H1 (cell line): Measurements from ENCODE around the gene KIF11. TPM values are rescaled to one million over a fixed set of nuclear protein-coding genes. Genes with fewer than 3 reads are reported as not detected.

Source experiments
- CTCF ChIA-PET: fragments of 300-600 bp; sonication (Branson Sonifier 250); formaldehyde crosslinking; loops from one replicate; lab custom pipeline; 2021; ENCODE audit not compliant: partially characterized antibody; lab: Charles Lee
- POLR2A ChIA-PET: fragments of 300-600 bp; sonication (Branson Sonifier 250); formaldehyde crosslinking; loops from one replicate; lab custom pipeline; 2021; ENCODE audit warnings: inconsistent platforms; ENCODE audit not compliant: partially characterized antibody; lab: Charles Lee
- DNase-seq, 2 experiments: peaks; one replicate each; pipeline versions ENCODE4 v3.0.0 to v3.0.0-alpha.2; 2010 to 2022; ENCODE audit warnings: low spot score in 2 of 2, low read depth in 1 of 2, mixed read lengths in 1 of 2
- FAIRE-seq: peaks from 2 replicates; lab custom pipeline; 2011; peaks lifted over from hg19 to GRCh38; lab: Jason Lieb, UNC
- H2AFZ ChIP-seq: 2 replicates; pipeline ENCODE4 v1.8.1; 2012; ENCODE audit warnings: low read length, inconsistent platforms
- H2AK5ac ChIP-seq: 2 replicates; pipeline ENCODE4 v1.6.1; 2013; ENCODE audit warnings: low read depth, low read length
- H2BK120ac ChIP-seq: replicated peaks from 2 replicates; pipeline ENCODE3; 2013; ENCODE audit warnings: low read depth, low read length, inconsistent platforms
- H2BK12ac ChIP-seq: 2 replicates; pipeline ENCODE4 v1.6.1; 2013; ENCODE audit warnings: low read depth, low read length
- H2BK15ac ChIP-seq: 2 replicates; pipeline ENCODE4 v1.6.1; 2013; ENCODE audit warnings: low read length
- H2BK20ac ChIP-seq: 2 replicates; pipeline ENCODE4 v1.6.1; 2013; ENCODE audit warnings: low read length
- H2BK5ac ChIP-seq: 2 replicates; pipeline ENCODE4 v1.6.1; 2013; ENCODE audit warnings: low read depth, low read length
- H3K14ac ChIP-seq: 2 replicates; pipeline ENCODE4 v1.6.1; 2013; ENCODE audit warnings: inconsistent platforms; ENCODE audit not compliant: insufficient read length
- H3K18ac ChIP-seq: 2 replicates; pipeline ENCODE4 v1.6.1; 2013; ENCODE audit warnings: low read length; ENCODE audit errors: extremely low read depth
- H3K23ac ChIP-seq: 2 replicates; pipeline ENCODE4 v1.6.1; 2013; ENCODE audit warnings: inconsistent platforms; ENCODE audit not compliant: insufficient read length
- H3K23me2 ChIP-seq: 2 replicates; pipeline ENCODE4 v1.6.1; 2013; ENCODE audit warnings: low read depth, low read length
- H3K27ac ChIP-seq: 2 replicates; pipeline ENCODE4 v1.6.1; 2011; ENCODE audit warnings: low read depth, low read length, inconsistent platforms
- H3K27me3 ChIP-seq, 4 experiments: replicated peaks in 1 of 4; 1 replicate in 1 of 4; 2 replicates in 3 of 4; pipeline versions ENCODE4 v1.6.1 to v1.8.1; 2011 to 2013; ENCODE audit warnings: low read length in 3 of 4, mild to moderate bottlenecking in 3 of 4, inconsistent platforms in 2 of 4, mixed read lengths in 2 of 4, moderate library complexity in 1 of 4; ENCODE audit not compliant: control insufficient read depth in 3 of 4, insufficient read depth in 3 of 4; ENCODE audit errors: extremely low read depth in 1 of 4
- H3K36me3 ChIP-seq, 4 experiments: 2 replicates each; pipeline versions ENCODE4 v1.6.1 to v1.8.1; 2011 to 2013; ENCODE audit warnings: mild to moderate bottlenecking in 4 of 4, low read length in 3 of 4, moderate library complexity in 2 of 4, control low read depth in 1 of 4, inconsistent platforms in 1 of 4; ENCODE audit not compliant: insufficient read depth in 4 of 4, control insufficient read depth in 2 of 4
- H3K4ac ChIP-seq: replicated peaks from 2 replicates; pipeline ENCODE3; 2013; ENCODE audit warnings: low read length, low read depth, mixed read lengths, inconsistent platforms; ENCODE audit not compliant: insufficient read length
- H3K4me1 ChIP-seq, 4 experiments: replicated peaks in 1 of 4; 1 replicate in 1 of 4; 2 replicates in 3 of 4; pipeline versions ENCODE4 v1.6.1 to v1.8.1; 2011 to 2013; ENCODE audit warnings: low read length in 3 of 4, inconsistent platforms in 2 of 4, mixed read lengths in 1 of 4; ENCODE audit not compliant: insufficient read depth in 4 of 4, control insufficient read depth in 3 of 4
- H3K4me2 ChIP-seq, 2 experiments: 2 replicates each; pipeline versions ENCODE4 v1.6.1 to v1.8.1; 2011 to 2013; ENCODE audit warnings: low read depth in 2 of 2, low read length in 2 of 2, control low read depth in 1 of 2, inconsistent platforms in 1 of 2, mild to moderate bottlenecking in 1 of 2; ENCODE audit not compliant: insufficient read depth in 1 of 2
- H3K4me3 ChIP-seq, 4 experiments: fragments of 200-600, 300-600 bp in 1 of 4; sonication (generic), shearing (Covaris generic), sonication (Bioruptor Twin) in 1 of 4; 2 replicates each; pipeline versions ENCODE4 v1.5.1 to v1.8.1; 2011 to 2016; ENCODE audit warnings: low read length in 4 of 4, low read depth in 3 of 4, control low read depth in 2 of 4, inconsistent platforms in 2 of 4, mild to moderate bottlenecking in 2 of 4, mixed read lengths in 1 of 4, moderate library complexity in 1 of 4; ENCODE audit not compliant: insufficient read depth in 2 of 4; ENCODE audit errors: extremely low read depth in 1 of 4
- H3K56ac ChIP-seq: replicated peaks from 2 replicates; pipeline ENCODE3; 2013; ENCODE audit warnings: low read depth, mild to moderate bottlenecking, mixed read lengths, low read length, inconsistent platforms; ENCODE audit not compliant: insufficient read length
- H3K79me1 ChIP-seq: 2 replicates; pipeline ENCODE4 v1.6.1; 2013; ENCODE audit warnings: low read depth, low read length, control low read depth
- H3K79me2 ChIP-seq, 2 experiments: 2 replicates each; pipeline versions ENCODE4 v1.6.1 to v1.8.1; 2012 to 2013; ENCODE audit warnings: low read length in 2 of 2, mild to moderate bottlenecking in 2 of 2, inconsistent platforms in 1 of 2; ENCODE audit not compliant: insufficient read depth in 2 of 2, control insufficient read depth in 1 of 2
- H3K9ac ChIP-seq, 4 experiments: replicated peaks in 1 of 4; 1 replicate in 1 of 4; 2 replicates in 3 of 4; pipeline versions ENCODE4 v1.6.1 to v1.8.1; 2011 to 2013; ENCODE audit warnings: low read depth in 3 of 4, low read length in 3 of 4, control low read depth in 2 of 4, mild to moderate bottlenecking in 2 of 4, moderate library complexity in 2 of 4, inconsistent platforms in 1 of 4; ENCODE audit errors: extremely low read depth in 1 of 4
- H3K9me3 ChIP-seq, 2 experiments: 2 replicates each; pipeline versions ENCODE4 v1.6.1 to v1.8.1; 2012 to 2013; ENCODE audit warnings: mild to moderate bottlenecking in 2 of 2, moderate library complexity in 2 of 2, control low read depth in 1 of 2, inconsistent platforms in 1 of 2, low read depth in 1 of 2, low read length in 1 of 2, mixed read lengths in 1 of 2; ENCODE audit not compliant: insufficient read depth in 2 of 2
- H4K20me1 ChIP-seq, 2 experiments: replicated peaks in 1 of 2; 2 replicates each; pipeline versions ENCODE3 to v1.8.1; 2011 to 2013; ENCODE audit warnings: inconsistent platforms in 2 of 2, low read length in 2 of 2, mild to moderate bottlenecking in 1 of 2; ENCODE audit not compliant: insufficient read depth in 2 of 2, control insufficient read depth in 1 of 2
- H4K5ac ChIP-seq: 2 replicates; pipeline ENCODE4 v1.6.1; 2013; ENCODE audit warnings: low read length, low read depth, mixed read lengths, inconsistent platforms; ENCODE audit not compliant: insufficient read length
- H4K8ac ChIP-seq: 2 replicates; pipeline ENCODE4 v1.8.0; 2013; ENCODE audit warnings: mild to moderate bottlenecking, moderate library complexity, low read length, inconsistent platforms; ENCODE audit not compliant: insufficient read depth; ENCODE audit errors: extremely low read depth
- H4K91ac ChIP-seq: replicated peaks from 2 replicates; pipeline ENCODE3; 2013; ENCODE audit warnings: low read length, mixed read lengths, inconsistent platforms; ENCODE audit not compliant: insufficient read length
- EGR1 ChIP-seq: IDR thresholded peaks from 2 replicates; pipeline ENCODE4 v1.6.1; 2011; ENCODE audit warnings: low read depth, low read length, borderline replicate concordance
- JUND ChIP-seq: IDR thresholded peaks from 2 replicates; pipeline ENCODE4 v1.6.1; 2011; ENCODE audit warnings: mild to moderate bottlenecking, improper control_type of control experiment, low read length
- KDM4A ChIP-seq: IDR thresholded peaks from one replicate; pipeline ENCODE4 v1.7.1; 2012; ENCODE audit warnings: low read depth, mild to moderate bottlenecking, moderate library complexity, low read length, inconsistent platforms; ENCODE audit not compliant: severe bottlenecking
- NRF1 ChIP-seq: IDR thresholded peaks from 2 replicates; pipeline ENCODE4 v1.6.1; 2011; ENCODE audit warnings: mild to moderate bottlenecking, low read depth, low read length, improper control_type of control experiment
- RBBP5 ChIP-seq: IDR thresholded peaks from 2 replicates; pipeline ENCODE4 v1.7.1; 2012; ENCODE audit warnings: low read depth, mild to moderate bottlenecking, inconsistent platforms, low read length, moderate library complexity, borderline replicate concordance
- WGBS, 2 experiments: shearing (Covaris generic) in 1 of 2; methylation state at CpG; one replicate each; pipeline versions ENCODE4 v1.1.6 to v1.1.7; 2013 to 2015; ENCODE audit warnings: low lambda C conversion rate in 2 of 2, mixed read lengths in 2 of 2, inconsistent platforms in 1 of 2, low coverage in 1 of 2, missing lambda C conversion rate in 1 of 2; ENCODE audit not compliant: insufficient replicate concordance in 2 of 2, insufficient coverage in 1 of 2, insufficient read length in 1 of 2; ENCODE audit errors: extremely low coverage in 1 of 2, missing lambda C conversion rate in 1 of 2; 5-methylcytosine and 5-hydroxymethylcytosine counted together
- polyA plus RNA-seq, 7 experiments: library from polyadenylated mRNA; depleted of rRNA in 3 of 7; stranded (reverse) in 5 of 7; unstranded in 2 of 7; fragments of >200 nt in 5 of 7; fragments of 200-250 nt in 2 of 7; gene quantifications; 1 replicate in 5 of 7; 2 replicates in 1 of 7; 4 replicates in 1 of 7; pipeline versions ENCODE4 v1.2.1 to v1.2.3, GENCODE V29; 2011 to 2013; ENCODE audit warnings: missing spikeins in 2 of 7, mixed read lengths in 2 of 7
- total RNA-seq: library from RNA; stranded (reverse); fragmentation: NEBNext Ultra II Directional; extraction: Animal tissue kit (Norgen Biotek cat#: 25700); gene quantifications from 2 replicates; pipeline ENCODE4 v1.2.1, GENCODE V29; 2021
- TF ChIP-seq, protein P1 (sequence below), 3 experiments: IDR thresholded peaks; 1 replicate in 2 of 3; 2 replicates in 1 of 3; pipeline versions ENCODE4 v1.5.1 to v1.6.1; 2011; ENCODE audit warnings: low read length in 3 of 3, mild to moderate bottlenecking in 3 of 3, inconsistent platforms in 2 of 3, low read depth in 1 of 3, moderate library complexity in 1 of 3; ENCODE audit not compliant: insufficient read depth in 1 of 3; ENCODE audit errors: control extremely low read depth in 1 of 3

Gene KIF11
- total and polyA plus RNA-seq, 2 of the 8 experiments (the other 6 are each of a cell fraction or from before 2014, with no cell fraction given) = 11.1 to 59.2 TPM

DNA sequence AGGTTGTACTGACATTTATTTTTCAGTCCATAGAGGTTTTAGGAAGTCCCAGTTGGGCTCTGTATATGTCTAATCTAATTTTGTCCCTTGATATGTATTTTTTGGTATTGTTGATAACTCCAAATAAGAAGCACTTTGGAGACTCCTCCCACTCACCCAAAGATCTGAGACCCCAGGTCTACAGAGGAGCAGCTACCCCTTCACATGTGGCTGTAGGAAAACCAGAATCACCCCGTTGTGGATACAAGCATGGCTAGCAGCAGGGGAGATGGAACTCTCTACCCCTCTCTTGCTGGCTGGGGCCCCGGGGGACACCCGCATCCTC is 106.2 kb downstream of the KIF11 start:
- Histone ChIP-seq H3K23me2 (peaks cover 9% of the 10 kb centered on the region; the same call in 1 of the 2 replicates), H3K79me2 (no peaks in the 10 kb centered on the region), H4K5ac (no peak overlapping the region), H2BK5ac (no peak overlapping the region), H3K56ac (no peak overlapping the region), H3K79me1 (no peaks in the 10 kb centered on the region), H3K4ac (no peak overlapping the region), H2BK15ac (no peak overlapping the region), H3K4me3 (peak overlapping the region; percentile 26 to 72 (median 56)), H3K9me3 (no peaks in the 10 kb centered on the region), H2AFZ (peak overlapping the region; percentile 94), H3K18ac (no peak overlapping the region; the same call in 1 of the 2 replicates), H4K20me1 (no peaks in the 10 kb centered on the region), H3K14ac (no peak overlapping the region), H2BK20ac (no peak overlapping the region), H2AK5ac (no peak overlapping the region), H3K27ac (no peak overlapping the region), H4K8ac (no peak overlapping the region), H3K36me3 (peaks cover 0 to 6% (median 0%) of the 10 kb centered on the region in 4 experiments; a peak in 1 of 8 replicates), H3K9ac (no peak overlapping the region), H4K91ac (no peak overlapping the region), H3K4me1 (peaks cover 0 to 5% (median 0%) of the 10 kb centered on the region in 4 experiments; a peak in 4 of 7 replicates), H2BK12ac (no peak overlapping the region), H3K27me3 (peaks cover 28 to 64% (median 52%) of the 10 kb centered on the region in 4 experiments), H3K4me2 (peak overlapping the region; percentile 61 to 68), H2BK120ac (no peak overlapping the region), H3K23ac (no peak overlapping the region)
- WGBS, 2 experiments = 2% methylated on average over 3 of the region's 3 CpGs; no CpG with 5 or more reads in 1 of the 2 experiments
- TF ChIP-seq JUND (no peak), KDM4A (no peak), EGR1 (no peak), NRF1 (no peak), RBBP5 (no peak)
- TF ChIP-seq, protein P1, sequence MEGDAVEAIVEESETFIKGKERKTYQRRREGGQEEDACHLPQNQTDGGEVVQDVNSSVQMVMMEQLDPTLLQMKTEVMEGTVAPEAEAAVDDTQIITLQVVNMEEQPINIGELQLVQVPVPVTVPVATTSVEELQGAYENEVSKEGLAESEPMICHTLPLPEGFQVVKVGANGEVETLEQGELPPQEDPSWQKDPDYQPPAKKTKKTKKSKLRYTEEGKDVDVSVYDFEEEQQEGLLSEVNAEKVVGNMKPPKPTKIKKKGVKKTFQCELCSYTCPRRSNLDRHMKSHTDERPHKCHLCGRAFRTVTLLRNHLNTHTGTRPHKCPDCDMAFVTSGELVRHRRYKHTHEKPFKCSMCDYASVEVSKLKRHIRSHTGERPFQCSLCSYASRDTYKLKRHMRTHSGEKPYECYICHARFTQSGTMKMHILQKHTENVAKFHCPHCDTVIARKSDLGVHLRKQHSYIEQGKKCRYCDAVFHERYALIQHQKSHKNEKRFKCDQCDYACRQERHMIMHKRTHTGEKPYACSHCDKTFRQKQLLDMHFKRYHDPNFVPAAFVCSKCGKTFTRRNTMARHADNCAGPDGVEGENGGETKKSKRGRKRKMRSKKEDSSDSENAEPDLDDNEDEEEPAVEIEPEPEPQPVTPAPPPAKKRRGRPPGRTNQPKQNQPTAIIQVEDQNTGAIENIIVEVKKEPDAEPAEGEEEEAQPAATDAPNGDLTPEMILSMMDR (IDR thresholded peaks at IDR 0.05; ENCODE audit: control extremely low read depth in 1 of 3, insufficient read depth in 1 of 3, low read depth in 1 of 3, low read length in 3 of 3) = no peak
- DNase-seq (no peak), FAIRE-seq (no peak)
- CTCF ChIA-PET = interaction anchor here (0.6 to 1.1 kb wide), 3 partner anchors 16 to 1296 kb away, joined by 3 to 4 read pairs (median 3); no protein-coding TSS in a partner anchor
- POLR2A ChIA-PET = interaction anchor here (1.2 to 1.3 kb wide), 2 partner anchors 8 to 10 kb away, joined by 3 to 4 read pairs; no protein-coding TSS in a partner anchor
